SK-N-SH (cell line): Measurements from ENCODE around the gene ANKRD49. TPM values are rescaled to one million over a fixed set of nuclear protein-coding genes. Genes with fewer than 3 reads are reported as not detected.

ENCODE experiments used
- CTCF ChIA-PET: fragments of 300-600, 350-600 bp; formaldehyde crosslinking; extraction: SDS; loops from one replicate; lab custom pipeline; 2021; lab: Yijun Ruan, JAX
- POLR2A ChIA-PET: fragments of 350-600 bp; sonication (Branson Sonifier 250); formaldehyde crosslinking; extraction: SDS; loops from one replicate; lab custom pipeline; 2020; ENCODE audit warnings: antibody characterized with exemption, inconsistent platforms; lab: Yijun Ruan, JAX
- DNase-seq: peaks from one replicate; pipeline ENCODE4 v3.0.0; 2012
- H2AFZ ChIP-seq: fragments of 200-600 bp; sonication (generic); 2 replicates; pipeline ENCODE4 v1.8.1; 2016; ENCODE audit warnings: antibody characterized with exemption, mild to moderate bottlenecking, low read depth
- H3F3A ChIP-seq: fragments of 200-600 bp; sonication (generic); replicated peaks from 2 replicates; pipeline ENCODE3; 2016; ENCODE audit warnings: antibody characterized with exemption, mild to moderate bottlenecking; ENCODE audit not compliant: insufficient read depth
- H3K27ac ChIP-seq, 2 experiments: fragments of 200-500 bp in 1 of 2; fragments of 200-600 bp in 1 of 2; sonication (Bioruptor generic) in 1 of 2; sonication (generic), shearing (Covaris generic) in 1 of 2; 2 replicates each; pipeline versions ENCODE4 v1.5.1 to v1.6.1; 2014 to 2016; ENCODE audit warnings: low read depth in 2 of 2, inconsistent platforms in 1 of 2, low read length in 1 of 2, mild to moderate bottlenecking in 1 of 2, mixed read lengths in 1 of 2
- H3K27me3 ChIP-seq: fragments of 200-600 bp; sonication (generic), shearing (Covaris generic); 2 replicates; pipeline ENCODE4 v1.6.1; 2016; ENCODE audit warnings: mixed run types; ENCODE audit not compliant: insufficient read depth
- H3K36me3 ChIP-seq, 2 experiments: fragments of 200-500 bp in 1 of 2; fragments of 200-600 bp in 1 of 2; sonication (Bioruptor generic) in 1 of 2; sonication (generic) in 1 of 2; replicated peaks in 1 of 2; 2 replicates each; pipeline versions ENCODE3 to v1.5.1; 2014 to 2016; ENCODE audit warnings: low read length in 1 of 2, mild to moderate bottlenecking in 1 of 2; ENCODE audit not compliant: insufficient read depth in 2 of 2, control insufficient read depth in 1 of 2
- H3K4me1 ChIP-seq, 2 experiments: fragments of 200-500 bp in 1 of 2; fragments of 200-600 bp in 1 of 2; sonication (Bioruptor generic) in 1 of 2; sonication (generic), shearing (Covaris generic) in 1 of 2; 2 replicates each; pipeline versions ENCODE4 v1.5.1 to v1.6.1; 2014 to 2016; ENCODE audit warnings: low read depth in 1 of 2, low read length in 1 of 2, mixed run types in 1 of 2; ENCODE audit not compliant: insufficient read depth in 2 of 2, control insufficient read depth in 1 of 2
- H3K4me2 ChIP-seq: fragments of 200-600 bp; sonication (generic), shearing (Covaris generic); 2 replicates; pipeline ENCODE4 v1.6.1; 2017; ENCODE audit warnings: mixed run types
- H3K4me3 ChIP-seq, 2 experiments: fragments of 200-500 bp in 1 of 2; fragments of 200-600 bp in 1 of 2; sonication (Bioruptor generic) in 1 of 2; sonication (generic), shearing (Covaris generic) in 1 of 2; 2 replicates each; pipeline versions ENCODE4 v1.5.1 to v1.8.1; 2014 to 2016; ENCODE audit warnings: low read depth in 2 of 2, inconsistent platforms in 1 of 2, low read length in 1 of 2, mild to moderate bottlenecking in 1 of 2, mixed read lengths in 1 of 2, moderate library complexity in 1 of 2
- H3K79me2 ChIP-seq: fragments of 200-600 bp; sonication (generic); 2 replicates; pipeline ENCODE4 v1.8.1; 2017; ENCODE audit warnings: mild to moderate bottlenecking; ENCODE audit not compliant: insufficient read depth
- H3K9ac ChIP-seq: fragments of 200-600 bp; sonication (generic); 2 replicates; pipeline ENCODE4 v1.6.1; 2017; ENCODE audit warnings: mixed run types
- H3K9me2 ChIP-seq: fragments of 200-600 bp; sonication (generic); 2 replicates; pipeline ENCODE4 v1.6.1; 2017; ENCODE audit warnings: mixed run types
- H3K9me3 ChIP-seq: fragments of 200-600 bp; sonication (generic); 2 replicates; pipeline ENCODE4 v1.6.1; 2017; ENCODE audit warnings: mixed run types, mild to moderate bottlenecking, moderate library complexity
- H4K20me1 ChIP-seq: fragments of 200-600 bp; sonication (generic); 2 replicates; pipeline ENCODE4 v1.6.1; 2017; ENCODE audit warnings: mild to moderate bottlenecking, mixed run types; ENCODE audit not compliant: insufficient read depth
- EP300 ChIP-seq, 2 experiments: IDR thresholded peaks; 2 replicates each; pipeline versions ENCODE4 v1.4.0 to v1.6.1; 2012; ENCODE audit warnings: borderline replicate concordance in 1 of 2, low read depth in 1 of 2, low read length in 1 of 2
- EZH2phosphoT487 ChIP-seq: fragments of 200-600 bp; sonication (generic); IDR thresholded peaks from 2 replicates; pipeline ENCODE4 v1.6.1; 2017; ENCODE audit warnings: low read depth, mixed run types, mild to moderate bottlenecking, antibody characterized with exemption, moderate library complexity, borderline replicate concordance
- FOXJ3 ChIP-seq: sonication (generic); formaldehyde crosslinking; IDR thresholded peaks from 2 replicates; pipeline ENCODE4 v1.5.1; 2020; ENCODE audit warnings: mild to moderate bottlenecking, missing genetic modification reagents
- FOXM1 ChIP-seq: IDR thresholded peaks from 2 replicates; pipeline ENCODE4 v1.4.0; 2012; ENCODE audit warnings: low read depth, mild to moderate bottlenecking
- GATA2 ChIP-seq: sonication (generic); formaldehyde crosslinking; IDR thresholded peaks from 2 replicates; pipeline ENCODE4 v1.5.0; 2020; ENCODE audit warnings: mild to moderate bottlenecking, missing genetic modification reagents
- NFIC ChIP-seq: IDR thresholded peaks from 2 replicates; pipeline ENCODE4 v1.4.0; 2012; ENCODE audit warnings: borderline replicate concordance
- NRF1 ChIP-seq: IDR thresholded peaks from 2 replicates; pipeline ENCODE4 v1.6.1; 2012; ENCODE audit warnings: low read depth, mild to moderate bottlenecking, low read length
- POLR2AphosphoS5 ChIP-seq: IDR thresholded peaks from 2 replicates; pipeline ENCODE4 v1.6.1; 2012; ENCODE audit warnings: low read depth, low read length
- REST ChIP-seq: IDR thresholded peaks from 2 replicates; pipeline ENCODE4 v1.6.1; 2012; ENCODE audit warnings: mild to moderate bottlenecking, low read depth, low read length, moderate library complexity
- RFX5 ChIP-seq: IDR thresholded peaks from 2 replicates; pipeline ENCODE4 v1.6.1; 2012; ENCODE audit warnings: mild to moderate bottlenecking, improper control_type of control experiment, low read length
- TAF1 ChIP-seq: IDR thresholded peaks from 2 replicates; pipeline ENCODE4 v1.6.1; 2012; ENCODE audit warnings: low read depth, mild to moderate bottlenecking, low read length, moderate library complexity, borderline replicate concordance
- TCF12 ChIP-seq: IDR thresholded peaks from 2 replicates; pipeline ENCODE4 v1.4.0; 2012
- USF2 ChIP-seq: fragments of 150-350 bp; IDR thresholded peaks from 2 replicates; pipeline ENCODE4 v1.6.1; 2017; ENCODE audit warnings: antibody characterized with exemption, low read length, low read depth, borderline replicate concordance
- WGBS: methylation state at CpG from one replicate; pipeline ENCODE4 v1.1.6; 2017; ENCODE audit warnings: low lambda C conversion rate; 5-methylcytosine and 5-hydroxymethylcytosine counted together
- polyA plus RNA-seq, 3 experiments: library from polyadenylated mRNA; depleted of rRNA; stranded (reverse); fragments of >200 nt; gene quantifications; 2 replicates each; pipeline ENCODE4 v1.2.3, GENCODE V29; 2012
- TF ChIP-seq, protein P1 (sequence below): IDR thresholded peaks from 2 replicates; pipeline ENCODE4 v1.4.0; 2012; ENCODE audit warnings: low read depth, borderline replicate concordance
- TF ChIP-seq, protein P2 (sequence below): IDR thresholded peaks from 2 replicates; pipeline ENCODE4; 2012

The ANKRD49 gene
- polyA plus RNA-seq, 1 of the 3 experiments (the other 2 are of a cell fraction) = 4.9 TPM

GRCh38 chr11:94494126-94494680 lies 419 bp downstream of the ANKRD49 start:
- DNase-seq = no peak
- no peaks in the 10 kb centered on the region for H3K9me3 ChIP-seq
- H3K4me2 ChIP-seq = peak overlapping the region; percentile 84
- no peaks in the 10 kb centered on the region for H3K27me3 ChIP-seq
- peaks cover 46% of the 10 kb centered on the region for H3K79me2 ChIP-seq
- no peak for TF ChIP-seq FOXM1
- TF ChIP-seq, protein P1, sequence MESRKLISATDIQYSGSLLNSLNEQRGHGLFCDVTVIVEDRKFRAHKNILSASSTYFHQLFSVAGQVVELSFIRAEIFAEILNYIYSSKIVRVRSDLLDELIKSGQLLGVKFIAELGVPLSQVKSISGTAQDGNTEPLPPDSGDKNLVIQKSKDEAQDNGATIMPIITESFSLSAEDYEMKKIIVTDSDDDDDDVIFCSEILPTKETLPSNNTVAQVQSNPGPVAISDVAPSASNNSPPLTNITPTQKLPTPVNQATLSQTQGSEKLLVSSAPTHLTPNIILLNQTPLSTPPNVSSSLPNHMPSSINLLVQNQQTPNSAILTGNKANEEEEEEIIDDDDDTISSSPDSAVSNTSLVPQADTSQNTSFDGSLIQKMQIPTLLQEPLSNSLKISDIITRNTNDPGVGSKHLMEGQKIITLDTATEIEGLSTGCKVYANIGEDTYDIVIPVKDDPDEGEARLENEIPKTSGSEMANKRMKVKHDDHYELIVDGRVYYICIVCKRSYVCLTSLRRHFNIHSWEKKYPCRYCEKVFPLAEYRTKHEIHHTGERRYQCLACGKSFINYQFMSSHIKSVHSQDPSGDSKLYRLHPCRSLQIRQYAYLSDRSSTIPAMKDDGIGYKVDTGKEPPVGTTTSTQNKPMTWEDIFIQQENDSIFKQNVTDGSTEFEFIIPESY = no peak
- no peak for TF ChIP-seq TCF12
- no peak for TF ChIP-seq TAF1
- 0 out of 2 replicates have a peak, but pooled peaks have one; percentile 16 for TF ChIP-seq GATA2 (CRISPR knock-in tag)
- TF ChIP-seq EZH2phosphoT487 = no peak
- TF ChIP-seq NFIC = no peak
- TF ChIP-seq NRF1 = no peak
- peak overlapping the region; percentile 24 to 54; a peak in 3 of 4 replicates for H3K27ac ChIP-seq
- POLR2A ChIA-PET = interaction anchor here (0.6 kb wide), 1 partner anchor 602 kb away, joined by 3 read pairs; no protein-coding TSS in a partner anchor
- H4K20me1 ChIP-seq = no peaks in the 10 kb centered on the region
- under 1% methylated on average over 9 of the region's 19 CpGs for WGBS
- H3K36me3 ChIP-seq = peaks cover 32 to 47% of the 10 kb centered on the region in 2 experiments
- CTCF ChIA-PET = interaction anchor here (0.7 to 3.0 kb wide), 3 partner anchors 11 to 599 kb away, joined by 3 to 10 read pairs (median 8); partner anchors contain the start of gene AMOTL1
- no peaks in the 10 kb centered on the region for H3K9me2 ChIP-seq
- H2AFZ ChIP-seq = peak overlapping the region; percentile 75
- peak overlapping the region; percentile 84 to 94 for H3K4me3 ChIP-seq
- no peaks in the 10 kb centered on the region for H3F3A ChIP-seq
- H3K9ac ChIP-seq = peak overlapping the region; percentile 89
- peaks cover 9 to 12% of the 10 kb centered on the region in 2 experiments for H3K4me1 ChIP-seq

- TF ChIP-seq RFX5 = no peak
- TF ChIP-seq REST = no peak
- no peak for TF ChIP-seq EP300 (IDR thresholded peaks at IDR 0.05; ENCODE audit: borderline replicate concordance in 1 of 2, low read depth in 1 of 2, low read length in 1 of 2)
- TF ChIP-seq NFIC = no peak
- no peak for TF ChIP-seq FOXM1
- TF ChIP-seq TAF1 = no peak
- TF ChIP-seq POLR2AphosphoS5 = no peak
- TF ChIP-seq USF2 = no peak
- TF ChIP-seq, protein P2, sequence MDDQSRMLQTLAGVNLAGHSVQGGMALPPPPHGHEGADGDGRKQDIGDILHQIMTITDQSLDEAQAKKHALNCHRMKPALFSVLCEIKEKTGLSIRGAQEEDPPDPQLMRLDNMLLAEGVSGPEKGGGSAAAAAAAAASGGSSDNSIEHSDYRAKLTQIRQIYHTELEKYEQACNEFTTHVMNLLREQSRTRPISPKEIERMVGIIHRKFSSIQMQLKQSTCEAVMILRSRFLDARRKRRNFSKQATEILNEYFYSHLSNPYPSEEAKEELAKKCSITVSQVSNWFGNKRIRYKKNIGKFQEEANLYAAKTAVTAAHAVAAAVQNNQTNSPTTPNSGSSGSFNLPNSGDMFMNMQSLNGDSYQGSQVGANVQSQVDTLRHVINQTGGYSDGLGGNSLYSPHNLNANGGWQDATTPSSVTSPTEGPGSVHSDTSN = no peak
- no peak for TF ChIP-seq EZH2phosphoT487
- no peak for TF ChIP-seq FOXJ3
- H3K9me3 ChIP-seq = no peaks in the 10 kb centered on the region
- no peaks in the 10 kb centered on the region; a peak in 1 of 4 replicates for H3K4me1 ChIP-seq
- H3F3A ChIP-seq = peaks cover 6% of the 10 kb centered on the region
- H3K9me2 ChIP-seq = no peaks in the 10 kb centered on the region
- no peaks in the 10 kb centered on the region for H3K27me3 ChIP-seq
- no peaks in the 10 kb centered on the region for H4K20me1 ChIP-seq
- ChIA-PET POLR2A (no interaction called here), CTCF (no interaction called here)
- 77% methylated on average over 2 of the region's 2 CpGs for WGBS
- DNase-seq = no peak
- H2AFZ ChIP-seq = no peak overlapping the region
- peaks cover 30 to 45% of the 10 kb centered on the region in 2 experiments for H3K36me3 ChIP-seq
- H3K9ac ChIP-seq = no peak overlapping the region
- no peak overlapping the region for H3K4me2 ChIP-seq
- no peak overlapping the region for H3K27ac ChIP-seq
- H3K4me3 ChIP-seq = no peak overlapping the region
- H3K79me2 ChIP-seq = peaks cover 7% of the 10 kb centered on the region; the same call in 1 of the 2 replicates
These were observed 6.4 kb downstream of the ANKRD49 start for GRCh38 chr11:94500181-94500580.
